Measurements from ENCODE around the gene IFNE.

Gene IFNE, protein sequence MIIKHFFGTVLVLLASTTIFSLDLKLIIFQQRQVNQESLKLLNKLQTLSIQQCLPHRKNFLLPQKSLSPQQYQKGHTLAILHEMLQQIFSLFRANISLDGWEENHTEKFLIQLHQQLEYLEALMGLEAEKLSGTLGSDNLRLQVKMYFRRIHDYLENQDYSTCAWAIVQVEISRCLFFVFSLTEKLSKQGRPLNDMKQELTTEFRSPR

GRCh38 chr9:21482213-21482612 is at the start of gene IFNE:
IFNE (minus strand) TSS chr9:21482313; CDS start chr9:21481694, 619 bp downstream.
- no peak for DNase-seq

DNA sequence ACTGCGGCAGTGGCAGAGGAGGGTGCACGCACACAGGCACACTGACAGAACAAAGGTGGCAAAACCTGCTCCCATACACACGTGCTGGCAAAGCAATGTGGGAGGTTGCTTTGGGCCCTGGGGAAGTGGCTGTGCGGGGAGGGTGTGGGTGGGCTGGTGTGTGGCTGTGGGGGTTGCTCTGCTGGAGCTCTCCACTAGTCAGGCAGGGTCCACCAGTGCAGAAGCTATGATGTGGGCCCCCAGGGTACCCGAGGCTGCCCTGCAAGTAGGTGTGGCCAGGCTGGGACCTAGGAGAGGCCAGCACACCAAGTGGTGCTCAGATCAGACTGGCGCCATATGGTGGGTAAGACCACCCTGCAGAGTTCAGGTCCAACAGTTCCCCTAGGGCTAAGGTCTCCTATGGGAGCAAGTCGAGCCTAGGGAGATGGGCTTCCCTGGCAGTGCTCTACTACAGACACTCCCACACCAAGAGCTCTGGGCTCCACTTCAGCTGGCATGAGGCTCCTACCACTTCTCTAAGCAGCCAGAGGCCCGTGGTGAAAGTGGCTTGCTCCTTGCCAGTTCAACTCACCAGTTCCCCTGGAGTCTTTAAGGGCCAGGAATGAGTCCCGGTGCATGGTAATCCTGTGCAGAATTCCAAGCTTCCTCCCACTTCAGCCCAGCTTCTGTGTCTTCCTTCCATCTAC is 46.2 kb upstream of the IFNE start:
- no peak for DNase-seq

- no peak for DNase-seq
Observed at GRCh38 chr9:21527579-21527978, 45.5 kb upstream of the IFNE start.

- no peak for DNase-seq
Observed at GRCh38 chr9:21525174-21525573, 43.1 kb upstream of the IFNE start.

DNA sequence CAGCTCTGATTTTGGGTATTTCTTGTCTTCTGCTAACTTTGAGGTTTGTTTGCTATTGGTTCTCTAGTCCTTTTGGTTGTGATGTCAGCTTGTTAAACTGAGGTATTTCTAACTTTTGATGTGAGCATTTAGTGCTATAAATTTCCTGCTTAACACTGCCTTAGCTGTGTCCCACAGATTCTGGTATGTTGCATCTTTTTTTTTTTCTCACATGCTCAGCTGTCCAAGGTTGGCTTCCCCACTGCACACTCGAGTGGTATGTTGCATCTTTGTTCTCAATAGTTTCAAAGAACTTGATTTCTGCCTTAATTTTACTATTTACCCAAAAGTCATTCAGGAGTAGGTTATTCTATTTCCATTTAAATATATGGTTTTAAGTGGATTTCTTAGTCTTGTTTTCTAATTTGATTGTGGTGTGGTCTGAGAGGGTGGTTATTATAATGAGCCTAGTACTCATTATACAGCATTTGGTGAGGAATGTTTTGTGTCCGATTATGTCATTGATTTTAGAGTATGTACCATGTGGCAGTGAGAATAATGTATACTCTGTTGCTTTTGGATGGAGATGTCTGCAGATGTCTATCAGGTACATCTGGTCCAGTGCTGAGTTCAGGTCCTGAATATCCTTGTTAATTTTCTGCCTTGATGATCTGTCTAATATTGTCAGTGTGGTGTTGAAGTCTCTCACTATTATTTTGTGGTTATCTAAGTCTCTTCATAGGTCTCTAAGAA is 42.2 kb upstream of the IFNE start:
- no peak for DNase-seq

GRCh38 chr9:21523021-21524014 is 41.2 kb upstream of the IFNE start:
- DNase-seq = no peak

- no peak for DNase-seq
Observed at GRCh38 chr9:21522348-21522747, 40.2 kb upstream of the IFNE start.

- DNase-seq = no peak
Observed at GRCh38 chr9:21521448-21521847, 39.3 kb upstream of the IFNE start.

DNA sequence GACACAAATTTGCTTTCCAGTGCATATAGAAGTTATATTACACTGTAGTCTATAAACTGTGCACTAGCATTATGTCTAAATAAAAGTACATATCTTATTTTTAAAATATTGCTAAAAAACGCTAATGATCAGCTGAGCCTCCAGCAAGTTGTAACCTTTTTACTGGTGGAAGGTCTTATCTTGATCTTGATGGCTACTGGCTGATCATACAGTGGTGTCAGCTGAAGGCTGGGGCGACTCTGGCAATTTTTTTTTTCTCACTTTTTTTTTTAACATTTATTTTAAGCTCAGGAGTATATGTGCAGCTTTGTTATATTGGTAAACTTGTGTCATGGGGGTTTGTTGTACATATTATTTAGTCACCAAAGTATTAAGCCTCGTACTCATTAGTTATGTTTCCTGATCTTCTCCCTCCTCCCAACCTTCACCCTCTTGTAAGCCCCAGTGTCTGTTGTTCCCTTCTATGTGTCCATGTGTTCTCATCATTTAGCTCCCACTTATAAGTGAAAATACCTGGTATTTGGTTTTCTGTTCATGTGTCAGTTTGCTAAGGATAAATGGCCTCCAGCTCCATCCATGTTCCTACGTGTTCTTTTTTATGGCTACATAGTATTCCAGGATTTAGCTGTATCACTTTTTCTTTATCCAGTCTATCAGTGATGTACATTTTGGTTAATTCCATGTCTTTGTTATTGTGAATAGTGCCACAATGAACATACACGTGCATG is 38.6 kb upstream of the IFNE start:
- DNase-seq = no peak

DNA sequence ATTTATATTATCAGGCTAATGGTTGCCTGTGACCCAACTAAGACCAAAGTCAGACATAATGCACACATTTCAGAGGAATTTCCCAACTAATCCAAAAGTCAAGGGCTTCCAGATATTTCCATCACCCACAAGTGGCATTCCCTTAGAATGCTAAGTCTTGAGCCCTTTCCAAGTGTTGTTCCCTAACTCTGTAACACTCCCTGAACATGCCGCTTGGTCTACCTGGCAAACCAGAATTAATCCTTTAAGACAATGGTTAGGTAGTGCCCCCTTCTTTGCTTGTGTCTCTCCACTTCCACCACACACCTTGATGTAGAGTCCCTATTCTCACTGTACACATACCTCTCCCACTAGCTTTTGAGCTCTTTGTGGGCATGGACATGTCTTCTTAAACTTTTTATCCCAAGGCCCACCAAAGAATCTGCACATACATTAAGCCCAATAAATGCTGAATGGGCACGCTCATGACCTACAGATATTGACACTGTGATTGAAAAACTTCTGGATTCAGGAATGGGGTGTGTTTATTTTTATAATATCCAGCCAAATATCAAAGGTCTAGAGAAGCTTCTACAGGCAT is 37.8 kb upstream of the IFNE start:
- no peak for DNase-seq

GRCh38 chr9:21516796-21517195 is 34.7 kb upstream of the IFNE start:
- DNase-seq = no peak

DNA sequence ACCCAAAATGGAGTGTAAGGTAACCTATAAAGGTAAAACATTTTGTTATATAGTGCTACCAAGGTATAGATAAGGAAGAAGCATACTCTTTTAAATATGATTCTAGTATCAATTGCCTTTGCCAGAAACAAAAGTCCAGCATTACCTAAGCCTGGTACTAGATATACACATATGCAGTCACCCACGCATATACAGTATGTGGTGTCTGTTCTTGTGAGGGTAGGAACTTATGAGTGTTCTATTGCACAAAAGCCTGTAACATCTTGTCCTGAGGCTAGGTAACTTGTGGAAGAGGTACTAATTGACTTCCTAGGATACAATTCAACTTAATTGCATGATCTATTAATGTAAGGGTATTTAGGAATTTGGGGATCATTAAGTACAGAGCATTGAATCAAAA is 31.3 kb upstream of the IFNE start:
- no peak for DNase-seq

- DNase-seq = no peak
Observed at GRCh38 chr9:21510806-21511205, 28.7 kb upstream of the IFNE start.

- DNase-seq = no peak
Observed at GRCh38 chr9:21507483-21507790, 25.3 kb upstream of the IFNE start.

DNA sequence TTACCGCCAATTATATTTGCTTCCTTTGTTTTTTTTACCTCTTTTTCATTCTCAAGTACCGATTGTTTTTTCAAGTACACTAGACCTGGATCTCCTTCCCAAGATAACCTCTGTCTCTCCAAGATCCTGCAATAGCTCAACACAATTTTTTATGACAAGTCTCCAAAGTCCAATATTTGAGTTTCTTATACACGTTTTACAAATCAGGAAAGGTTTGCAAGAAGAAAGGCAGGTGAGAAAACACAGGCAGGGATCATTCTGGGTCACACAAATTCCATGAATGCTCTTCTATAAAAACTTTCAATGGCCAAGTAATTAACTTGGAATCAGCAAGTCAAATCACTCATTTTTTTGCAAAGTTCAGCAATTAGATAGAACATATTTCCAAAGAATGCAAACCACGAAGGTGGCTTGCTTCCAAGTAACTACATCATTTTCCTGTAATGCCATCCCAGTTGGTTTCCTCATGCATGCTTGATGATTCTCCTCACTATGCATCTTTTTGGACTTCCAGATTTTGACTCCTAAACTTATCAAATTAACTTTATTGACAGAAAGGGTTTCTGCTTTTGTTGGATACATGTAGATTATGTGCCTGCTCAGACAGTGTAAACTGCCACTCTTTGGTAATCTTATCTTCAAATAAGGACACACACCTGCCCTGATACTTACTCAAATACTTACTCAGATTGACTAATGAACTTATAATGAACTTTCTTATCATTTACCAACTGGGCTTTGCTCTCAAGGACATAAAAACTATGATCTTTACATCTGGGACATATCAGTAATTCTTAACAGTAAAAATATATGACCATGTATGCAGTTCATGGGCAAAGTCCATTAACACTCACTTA is 24.7 kb upstream of the IFNE start:
- DNase-seq = no peak

DNA sequence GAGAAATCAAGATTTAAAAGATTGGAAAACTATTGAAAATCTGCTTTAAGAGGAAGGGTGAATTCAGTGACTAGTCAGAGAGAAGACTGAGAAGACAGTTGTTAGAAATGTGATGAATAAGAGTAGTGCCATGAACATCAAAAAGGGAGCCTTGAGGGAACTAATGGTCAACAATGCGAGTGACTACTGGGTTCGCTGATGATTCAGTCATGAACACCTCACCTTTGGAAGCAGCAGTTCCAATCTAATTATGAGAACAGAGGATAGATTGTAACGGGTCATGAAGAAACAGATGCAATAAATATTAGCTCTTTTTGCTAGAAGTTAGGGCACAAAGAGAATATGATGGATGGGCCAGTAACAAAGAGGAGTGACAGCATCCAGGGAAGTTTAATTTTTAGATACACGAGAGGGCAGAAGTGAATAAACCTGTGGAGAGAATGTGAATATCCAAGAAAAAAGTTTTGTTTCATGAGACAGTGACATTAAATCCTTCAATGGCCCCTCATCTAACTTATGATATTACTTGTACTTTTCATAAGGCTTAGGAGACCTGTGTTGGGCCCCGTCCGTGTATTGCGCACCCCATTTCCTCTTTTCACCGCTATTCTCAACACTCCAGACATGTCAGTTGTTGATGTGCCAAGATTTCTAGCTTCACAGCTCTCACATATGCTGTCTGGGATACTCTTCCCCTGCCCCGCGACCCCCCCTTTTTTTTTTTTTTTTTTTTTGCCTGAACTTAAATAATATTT is 23.5 kb upstream of the IFNE start:
- no peak for DNase-seq

DNA sequence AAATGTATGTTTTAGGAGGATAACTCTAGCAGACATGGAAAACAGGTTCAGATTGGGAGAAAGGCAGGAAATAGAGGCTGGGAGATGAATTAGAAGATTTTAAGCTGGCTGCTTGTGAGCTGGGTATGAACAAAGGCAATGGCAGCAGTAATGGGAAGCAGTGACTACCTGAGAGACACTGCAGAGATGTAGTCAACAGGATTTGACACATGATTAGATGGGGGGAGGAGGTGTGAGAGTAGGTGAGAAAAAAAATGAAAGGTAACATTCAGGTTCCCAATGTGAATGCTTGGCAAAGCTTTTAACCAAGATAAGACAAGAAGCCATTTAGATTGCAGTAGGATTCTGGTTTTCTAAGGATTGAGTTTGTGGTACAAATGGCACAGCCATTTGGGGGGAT is 22.8 kb upstream of the IFNE start:
- DNase-seq = no peak

DNA sequence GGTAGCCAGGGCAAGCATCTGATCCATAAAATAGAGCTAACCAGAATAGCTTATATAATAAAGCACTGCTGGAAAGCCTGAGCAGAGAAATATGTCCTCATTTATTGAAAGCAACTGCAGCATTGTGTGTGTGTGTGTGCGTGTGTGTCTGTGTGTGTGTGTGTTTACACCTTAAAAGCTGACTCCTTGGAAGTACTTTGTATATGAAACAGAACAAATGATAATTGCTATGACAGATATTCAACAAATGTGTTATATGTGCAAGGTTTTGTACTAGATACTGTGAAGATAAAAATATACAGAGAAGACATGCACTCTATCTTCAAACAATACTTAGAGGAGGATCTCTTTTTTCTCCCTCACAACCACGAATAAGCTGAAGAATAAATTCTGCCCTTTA is 22.0 kb upstream of the IFNE start:
- DNase-seq = no peak

DNA sequence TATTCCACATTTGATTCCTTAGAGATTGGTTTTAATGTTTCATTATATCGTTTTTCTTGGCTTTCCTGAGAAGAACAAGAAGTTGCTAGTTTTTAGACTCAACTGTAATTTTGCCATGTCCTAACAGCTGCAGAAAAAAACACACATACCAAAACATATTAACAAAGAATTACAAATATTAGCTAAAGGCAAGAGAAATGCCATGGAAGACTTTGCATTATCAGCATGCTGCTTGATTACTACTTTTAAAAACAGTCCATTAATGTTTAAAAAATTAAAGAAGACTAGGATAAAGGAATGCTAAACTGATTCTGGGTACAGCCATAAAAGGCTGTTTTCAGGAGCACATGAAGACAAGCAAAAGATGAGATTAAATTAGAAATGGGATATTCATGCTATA is 20.5 kb upstream of the IFNE start:
- no peak for DNase-seq

GRCh38 chr9:21499912-21500311 is 17.8 kb upstream of the IFNE start:
- no peak for DNase-seq
